Astrocyte of the spinal cord (primary cell): ENCODE results near the gene CAMK1.
A peak's percentile ranks its signal among the peaks of the same experiment; 100 is the strongest.

Experiments used
- DNase-seq: peaks from one replicate; pipeline ENCODE4 v3.0.0; 2011; ENCODE audit warnings: low read depth, low spot score
- H3K4me3 ChIP-seq: 2 replicates; pipeline ENCODE4 v1.5.1; 2011; ENCODE audit warnings: low read depth, mild to moderate bottlenecking, low read length, moderate library complexity
- in situ Hi-C: cut with HindIII; loops from 2 replicates; pipeline ENCODE4 v1.10.0; 2017; ENCODE audit warnings: low sequenced_read_pairs
- TF ChIP-seq, protein P1 (sequence below): IDR thresholded peaks from 2 replicates; pipeline ENCODE4 v1.5.1; 2012; ENCODE audit warnings: low read depth, mild to moderate bottlenecking, low read length, inconsistent platforms

Gene CAMK1

GRCh38 chr3:9757427-9757826 is 12.3 kb downstream of the CAMK1 start:
- in situ Hi-C loops: no loop called here
- H3K4me3 ChIP-seq: no peak overlapping the region
- DNase-seq: no peak
- TF ChIP-seq, protein P1, sequence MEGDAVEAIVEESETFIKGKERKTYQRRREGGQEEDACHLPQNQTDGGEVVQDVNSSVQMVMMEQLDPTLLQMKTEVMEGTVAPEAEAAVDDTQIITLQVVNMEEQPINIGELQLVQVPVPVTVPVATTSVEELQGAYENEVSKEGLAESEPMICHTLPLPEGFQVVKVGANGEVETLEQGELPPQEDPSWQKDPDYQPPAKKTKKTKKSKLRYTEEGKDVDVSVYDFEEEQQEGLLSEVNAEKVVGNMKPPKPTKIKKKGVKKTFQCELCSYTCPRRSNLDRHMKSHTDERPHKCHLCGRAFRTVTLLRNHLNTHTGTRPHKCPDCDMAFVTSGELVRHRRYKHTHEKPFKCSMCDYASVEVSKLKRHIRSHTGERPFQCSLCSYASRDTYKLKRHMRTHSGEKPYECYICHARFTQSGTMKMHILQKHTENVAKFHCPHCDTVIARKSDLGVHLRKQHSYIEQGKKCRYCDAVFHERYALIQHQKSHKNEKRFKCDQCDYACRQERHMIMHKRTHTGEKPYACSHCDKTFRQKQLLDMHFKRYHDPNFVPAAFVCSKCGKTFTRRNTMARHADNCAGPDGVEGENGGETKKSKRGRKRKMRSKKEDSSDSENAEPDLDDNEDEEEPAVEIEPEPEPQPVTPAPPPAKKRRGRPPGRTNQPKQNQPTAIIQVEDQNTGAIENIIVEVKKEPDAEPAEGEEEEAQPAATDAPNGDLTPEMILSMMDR: no peak

- in situ Hi-C loops: no loop called here
- TF ChIP-seq, protein P1: no peak
- H3K4me3 ChIP-seq: no peak overlapping the region
- DNase-seq: no peak
Measured at GRCh38 chr3:9754678-9755077, 15.1 kb downstream of the CAMK1 start.

- TF ChIP-seq, protein P1: no peak
- peak; percentile 14 for DNase-seq
- H3K4me3 ChIP-seq: peak overlapping the region; percentile 78
- in situ Hi-C loops: no loop called here
Measured at GRCh38 chr3:9750556-9751411, 19.0 kb downstream of the CAMK1 start.

- in situ Hi-C loops: no loop called here
- TF ChIP-seq, protein P1: no peak
- DNase-seq: peak; percentile 99
Measured at GRCh38 chr3:9749645-9750555, 19.8 kb downstream of the CAMK1 start, which contains the start of gene OGG1. OGG1 (plus strand) TSS chr3:9749952; CDS start chr3:9750287, 335 bp downstream.

GRCh38 chr3:9749296-9749644 is 20.5 kb downstream of the CAMK1 start:
- TF ChIP-seq, protein P1: no peak
- DNase-seq: no peak
- H3K4me3 ChIP-seq: peak overlapping the region; percentile 78
- in situ Hi-C loops: no loop called here

More at GRCh38 chr3:9749645-9750555, 19.8 kb downstream of the CAMK1 start, which contains the start of gene OGG1:
- H3K4me3 ChIP-seq: peak within 1 kb of the TSS; percentile 78

GRCh38 chr3:9748031-9748430 is 21.7 kb downstream of the CAMK1 start:
- TF ChIP-seq, protein P1: no peak
- in situ Hi-C loops: no loop called here
- H3K4me3 ChIP-seq: no peak overlapping the region
- DNase-seq: no peak
